ENCODE data around the gene PTPRK. TPM values are rescaled to one million over a fixed set of nuclear protein-coding genes. Genes with fewer than 3 reads are reported as not detected.

PTPRK gene
- total RNA-seq, 1 experiment from 2014 or later: 53.8 TPM

DNA sequence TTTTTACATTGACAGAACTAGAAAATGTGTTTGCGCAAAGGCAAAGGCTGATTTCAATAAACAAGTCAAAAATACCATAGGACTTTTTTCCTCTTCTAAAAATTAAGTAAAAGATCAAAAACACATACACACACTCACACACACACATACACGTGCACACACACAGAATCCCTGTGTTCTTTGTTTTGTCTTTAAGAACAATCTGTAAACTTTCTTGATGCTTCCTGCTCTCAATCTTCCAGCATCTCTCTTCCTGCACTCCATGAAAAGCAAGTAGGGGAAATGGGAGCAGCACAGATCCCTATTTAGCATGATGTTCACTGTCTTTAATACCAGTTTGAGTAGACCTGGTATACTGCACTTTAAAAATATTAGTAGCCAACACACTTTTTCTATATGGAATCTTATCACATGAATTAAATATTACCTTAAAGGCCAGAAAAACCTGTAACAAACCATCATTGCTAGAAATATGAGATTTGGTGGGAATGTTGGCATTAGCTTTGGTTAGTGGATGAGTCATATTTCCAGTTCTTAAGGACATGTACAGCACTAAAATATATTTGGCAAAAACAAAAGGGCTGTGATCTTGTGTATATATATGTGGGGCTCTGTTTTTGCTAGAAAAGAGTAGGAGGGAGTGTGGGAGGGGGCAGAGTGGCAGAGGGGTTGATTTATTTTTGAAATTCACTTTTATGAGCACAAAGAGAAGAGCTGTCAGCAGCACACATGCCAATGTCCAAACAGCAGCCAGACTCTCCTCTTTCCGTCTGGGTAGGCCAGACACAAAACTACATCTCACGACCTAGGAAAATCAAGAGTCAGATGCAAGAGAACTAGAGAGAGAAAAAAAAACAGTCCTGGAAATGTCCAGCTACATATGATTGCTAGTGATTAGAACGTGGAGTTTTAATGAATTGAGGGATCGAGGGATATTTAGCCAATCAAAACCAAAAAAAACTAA, 4.6 kb downstream of the PTPRK start:
- Histone ChIP-seq H3K9me2 (replicated peaks; ENCODE audit: low read length) (no peaks in the 10 kb centered on the region), H3F3A (ENCODE audit: low read length, unreplicated experiment) (peaks cover 3% of the 10 kb centered on the region), H2AFZ (ENCODE audit: low read length) (no peak overlapping the region), H3K36me3 (ENCODE audit: low read depth, low read length) (no peaks in the 10 kb centered on the region), H3K27ac (ENCODE audit: low read length) (peak overlapping the region; percentile 49), H3K9me3 (ENCODE audit: low read length) (no peaks in the 10 kb centered on the region), H3K4me3 (ENCODE audit: low read length) (peak overlapping the region; percentile 94), H4K20me1 (ENCODE audit: low read length) (peaks cover 30% of the 10 kb centered on the region), H3K9ac (ENCODE audit: low read length) (peak overlapping the region; percentile 30; the same call in 1 of the 2 replicates), H3K4me1 (ENCODE audit: insufficient read depth, low read length) (peaks cover 67% of the 10 kb centered on the region), H3K27me3 (ENCODE audit: low read length) (no peaks in the 10 kb centered on the region), H3K79me2 (ENCODE audit: low read length) (peaks cover 90% of the 10 kb centered on the region), H3K4me2 (ENCODE audit: low read length) (peak overlapping the region; percentile 89)
- no TSS peak for BruUV-seq (replicated peaks)
- DNase-seq (peak; percentile 76), ATAC-seq (peak; percentile 9; the same call in 1 of the 2 replicates)
- ChIA-PET CTCF (interaction anchor here (1.1 kb wide), 1 partner anchor 660 kb away, joined by 3 read pairs; no protein-coding TSS in a partner anchor), POLR2A (ENCODE audit: unreplicated experiment) (no interaction called here)
- no peak for TF ChIP-seq EZH2 (IDR thresholded peaks at IDR 0.05; ENCODE audit: low read length, unreplicated experiment)
- no peak for TF ChIP-seq EZH2phosphoT487 (IDR thresholded peaks at IDR 0.05; ENCODE audit: borderline replicate concordance, low read length)
- TF ChIP-seq CTCF (conservative IDR thresholded peaks at IDR 0.05; ENCODE audit: low read depth, low read length): no peak
- intact Hi-C loops (cut with micrococcal nuclease): loop anchor here (1.0 to 5.0 kb wide), 5 partner anchors 24 to 779 kb away; no protein-coding TSS in a partner anchor

DNA sequence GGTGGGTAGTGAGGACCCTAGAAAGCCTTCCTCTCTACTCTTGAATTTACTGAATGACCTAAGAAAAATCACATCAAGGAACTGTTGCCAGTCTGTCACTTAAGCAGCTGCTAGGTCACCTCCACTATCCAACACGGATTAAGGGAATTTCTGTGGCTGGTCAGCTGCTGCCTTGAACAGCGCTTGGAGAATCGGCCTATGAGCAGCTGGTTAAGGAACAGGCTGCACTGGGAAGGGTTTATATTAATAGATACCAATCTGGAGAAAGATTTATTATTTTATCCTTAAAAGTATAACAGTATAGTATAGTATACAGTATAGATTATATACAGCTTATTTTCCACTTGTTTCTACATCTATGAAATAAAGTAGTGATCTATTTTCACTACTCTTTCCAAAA, 6.5 kb downstream of the PTPRK start:
- no peaks in the 10 kb centered on the region for H3K36me3 ChIP-seq (ENCODE audit: low read depth, low read length)
- H3K4me1 ChIP-seq (ENCODE audit: insufficient read depth, low read length): peaks cover 85% of the 10 kb centered on the region
- H3K9me2 ChIP-seq (replicated peaks; ENCODE audit: low read length): no peaks in the 10 kb centered on the region
- H3K79me2 ChIP-seq (ENCODE audit: low read length): peaks cover 93% of the 10 kb centered on the region
- no peak overlapping the region for H2AFZ ChIP-seq (ENCODE audit: low read length)
- DNase-seq (no peak), ATAC-seq (no peak)
- ChIA-PET POLR2A (ENCODE audit: unreplicated experiment) (no interaction called here), CTCF (no interaction called here)
- H3K27ac ChIP-seq (ENCODE audit: low read length): 0 out of 2 replicates have a peak overlapping the region, but pooled peaks have one; percentile 99
- H4K20me1 ChIP-seq (ENCODE audit: low read length): peaks cover 29% of the 10 kb centered on the region
- no peak overlapping the region for H3K9ac ChIP-seq (ENCODE audit: low read length)
- peaks cover 3% of the 10 kb centered on the region for H3F3A ChIP-seq (ENCODE audit: low read length, unreplicated experiment)
- no peak overlapping the region for H3K4me3 ChIP-seq (ENCODE audit: low read length)
- intact Hi-C loops (cut with micrococcal nuclease): no loop called here
- no peak for TF ChIP-seq CTCF (conservative IDR thresholded peaks at IDR 0.05; ENCODE audit: low read depth, low read length)
- no peak for TF ChIP-seq EZH2 (IDR thresholded peaks at IDR 0.05; ENCODE audit: low read length, unreplicated experiment)
- TF ChIP-seq EZH2phosphoT487 (IDR thresholded peaks at IDR 0.05; ENCODE audit: borderline replicate concordance, low read length): no peak
- no peaks in the 10 kb centered on the region for H3K27me3 ChIP-seq (ENCODE audit: low read length)
- no TSS peak for BruUV-seq (replicated peaks)
- H3K4me2 ChIP-seq (ENCODE audit: low read length): no peak overlapping the region
- no peaks in the 10 kb centered on the region for H3K9me3 ChIP-seq (ENCODE audit: low read length)

Data from PC-3 (cell line).